ENCODE results near the gene COL5A3. TPM values are rescaled to one million over a fixed set of nuclear protein-coding genes. Genes with fewer than 3 reads are reported as not detected.
A peak's percentile ranks its signal among the peaks of the same experiment; 100 is the strongest.

COL5A3 gene
- 1 to 10 TPM; 5.5 to 7.0 TPM for total RNA-seq
- 7.6 TPM for polyA plus RNA-seq (ENCODE audit: insufficient read depth, low read depth, low replicate concordance)
- long read RNA-seq, donor 1, result 0 reads
- long read RNA-seq, donor 2, result 0 reads

GRCh38 chr19:10010247-10010691 is at the start of gene COL5A3:
TSS of gene COL5A3 (minus strand) at chr19:10010504. CDS start at chr19:10010385, 119 bp downstream.
- Histone ChIP-seq H3K27ac (no peak within 1 kb of the TSS), H3K36me3 (ENCODE audit: low read depth, missing control alignments) (no peaks in the 10 kb centered on the region), H3K9me3 (no peaks in the 10 kb centered on the region), H3K4me1 (peaks cover 44% of the 10 kb centered on the region), H3K4me3 (peak within 1 kb of the TSS; percentile 36), H3K27me3 (no peaks in the 10 kb centered on the region)
- 0 to 2% methylated on average over 1 to 20 of the region's 38 CpGs for WGBS, 2 donors
- intact Hi-C loops (cut with DNase I; ENCODE audit: low total_unique reads), result no loop called here
- DNase-seq, result peak; percentile 46
- no peak for TF ChIP-seq CTCF (IDR thresholded peaks at IDR 0.05)

- intact Hi-C loops (cut with DNase I; ENCODE audit: low total_unique reads), result no loop called here
- no peak for TF ChIP-seq POLR2A (IDR thresholded peaks at IDR 0.05)
- TF ChIP-seq CTCF (IDR thresholded peaks at IDR 0.05), result no peak
- DNase-seq, result no peak
- Histone ChIP-seq H3K27me3 (no peaks in the 10 kb centered on the region), H3K36me3 (ENCODE audit: low read depth, missing control alignments) (no peaks in the 10 kb centered on the region), H3K4me3 (no peak overlapping the region), H3K27ac (no peak overlapping the region), H3K4me1 (no peaks in the 10 kb centered on the region), H3K9me3 (no peaks in the 10 kb centered on the region)
- 78 to 83% methylated on average over 19 to 21 of the region's 21 CpGs for WGBS, 2 donors
These were observed 42.5 kb upstream of the COL5A3 start for GRCh38 chr19:10052602-10053360.

GRCh38 chr19:10049626-10050025 is 39.3 kb upstream of the COL5A3 start:
- TF ChIP-seq CTCF (IDR thresholded peaks at IDR 0.05) (no peak), POLR2A (IDR thresholded peaks at IDR 0.05) (no peak)
- WGBS, 2 donors, result 49 to 67% methylated on average over 2 of the region's 2 CpGs

GRCh38 chr19:10045371-10045770 is 35.1 kb upstream of the COL5A3 start:
- Histone ChIP-seq H3K9me3 (no peaks in the 10 kb centered on the region), H3K4me1 (no peaks in the 10 kb centered on the region), H3K27ac (no peak overlapping the region), H3K36me3 (ENCODE audit: low read depth, missing control alignments) (no peaks in the 10 kb centered on the region), H3K27me3 (no peaks in the 10 kb centered on the region), H3K4me3 (no peak overlapping the region)
- 50 to 75% methylated on average over 1 of the region's 1 CpG for WGBS, 2 donors
- intact Hi-C loops (cut with DNase I; ENCODE audit: low total_unique reads), result no loop called here
- DNase-seq, result no peak
- no peak for TF ChIP-seq CTCF (IDR thresholded peaks at IDR 0.05)
- TF ChIP-seq POLR2A (IDR thresholded peaks at IDR 0.05), result no peak

More at GRCh38 chr19:10049626-10050025, 39.3 kb upstream of the COL5A3 start:
- Histone ChIP-seq H3K27ac (no peak overlapping the region), H3K27me3 (no peaks in the 10 kb centered on the region), H3K4me1 (no peaks in the 10 kb centered on the region), H3K4me3 (no peak overlapping the region), H3K9me3 (no peaks in the 10 kb centered on the region), H3K36me3 (ENCODE audit: low read depth, missing control alignments) (no peaks in the 10 kb centered on the region)
- DNase-seq, result no peak
- intact Hi-C loops (cut with DNase I; ENCODE audit: low total_unique reads), result no loop called here

All from testis (tissue), 5 donors.